HepG2 (cell line): ENCODE results near the gene ENTPD7. TPM values are rescaled to one million over a fixed set of nuclear protein-coding genes. Genes with fewer than 3 reads are reported as not detected.
A peak's percentile ranks its signal among the peaks of the same experiment; 100 is the strongest.

Experiments used
- DZIP1 ChIP-seq: sonication (generic); formaldehyde crosslinking; IDR thresholded peaks from 2 replicates; pipeline ENCODE4 v1.5.0; 2020; ENCODE audit warnings: mild to moderate bottlenecking, missing genetic modification reagents
- ETV5 ChIP-seq: IDR thresholded peaks from 2 replicates; pipeline ENCODE4 v1.6.1; 2018; ENCODE audit warnings: missing biosample characterization, missing genetic modification reagents, inconsistent platforms, borderline replicate concordance
- IKZF1 ChIP-seq: fragments of 450-650 bp; IDR thresholded peaks from 2 replicates; pipeline ENCODE4 v1.7.1; 2016
- KDM4B ChIP-seq: sonication (generic); formaldehyde crosslinking; IDR thresholded peaks from 2 replicates; pipeline ENCODE4 v1.4.0; 2020; ENCODE audit warnings: missing genetic modification reagents
- NBN ChIP-seq: fragments of 450-650 bp; conservative IDR thresholded peaks from 2 replicates; pipeline ENCODE4 v1.6.1; 2017
- PLSCR1 ChIP-seq: sonication (generic); formaldehyde crosslinking; IDR thresholded peaks from 2 replicates; pipeline ENCODE4 v1.5.0; 2020; ENCODE audit warnings: missing genetic modification reagents, mild to moderate bottlenecking, borderline replicate concordance
- ZBTB26 ChIP-seq: IDR thresholded peaks from 2 replicates; pipeline ENCODE4 v1.6.1; 2016; ENCODE audit warnings: missing compliant biosample characterization, missing genetic modification reagents, borderline replicate concordance
- ZNF143 ChIP-seq: sonication (generic); formaldehyde crosslinking; IDR thresholded peaks from 2 replicates; pipeline ENCODE4 v1.4.0; 2020; ENCODE audit warnings: missing genetic modification reagents
- ZNF253 ChIP-seq: sonication (generic); formaldehyde crosslinking; IDR thresholded peaks from 2 replicates; pipeline ENCODE4 v1.8.0; 2022; ENCODE audit warnings: mild to moderate bottlenecking, missing genetic modification reagents, borderline replicate concordance
- ZNF7 ChIP-seq: IDR thresholded peaks from 2 replicates; pipeline ENCODE4 v1.6.1; 2016; ENCODE audit warnings: missing biosample characterization, missing genetic modification reagents
- polyA plus RNA-seq, 8 experiments: library from polyadenylated mRNA; depleted of rRNA in 3 of 8; stranded (reverse) in 7 of 8; unstranded in 1 of 8; fragments of >200 nt; fragmentation: Illumina TruSeq in 4 of 8; extraction: Trizol in 4 of 8; gene quantifications; 2 replicates each; pipeline versions ENCODE4 v1.2.1 to v1.2.3, GENCODE V29; 2011 to 2016; ENCODE audit warnings: low read depth in 4 of 8, missing spikeins in 1 of 8, mixed read lengths in 1 of 8; ENCODE audit not compliant: insufficient read depth in 1 of 8
- total RNA-seq, 5 experiments: library from RNA; depleted of rRNA; stranded (reverse); fragments of >200 nt; fragmentation: Illumina TruSeq; extraction: Trizol; gene quantifications; 2 replicates each; pipeline ENCODE4 v1.2.3, GENCODE V29; 2016; ENCODE audit warnings: low read depth in 1 of 5
- TF ChIP-seq, protein P1 (sequence below): sonication (generic); formaldehyde crosslinking; IDR thresholded peaks from 2 replicates; pipeline ENCODE4 v1.5.1; 2020; ENCODE audit warnings: mild to moderate bottlenecking, missing genetic modification reagents, borderline replicate concordance

Gene ENTPD7
- total and polyA plus RNA-seq, 2 of the 13 experiments (the other 11 are each of a cell fraction or from before 2014, with no cell fraction given), result 7.6 to 36.5 TPM

GRCh38 chr10:99732033-99732842 lies 72.9 kb downstream of the ENTPD7 start, which contains the start of the genes COX15 and CUTC (continued):
- TF ChIP-seq ZNF253 (CRISPR knock-in tag), result no peak
- no peak for TF ChIP-seq NBN
- peak; percentile 89 for TF ChIP-seq ZNF143 (CRISPR knock-in tag)
- no peak for TF ChIP-seq IKZF1
- TF ChIP-seq KDM4B (CRISPR knock-in tag), result no peak; the same call in 1 of the 2 replicates
- no peak; the same call in 1 of the 2 replicates for TF ChIP-seq DZIP1 (CRISPR knock-in tag)
- TF ChIP-seq, protein P1, sequence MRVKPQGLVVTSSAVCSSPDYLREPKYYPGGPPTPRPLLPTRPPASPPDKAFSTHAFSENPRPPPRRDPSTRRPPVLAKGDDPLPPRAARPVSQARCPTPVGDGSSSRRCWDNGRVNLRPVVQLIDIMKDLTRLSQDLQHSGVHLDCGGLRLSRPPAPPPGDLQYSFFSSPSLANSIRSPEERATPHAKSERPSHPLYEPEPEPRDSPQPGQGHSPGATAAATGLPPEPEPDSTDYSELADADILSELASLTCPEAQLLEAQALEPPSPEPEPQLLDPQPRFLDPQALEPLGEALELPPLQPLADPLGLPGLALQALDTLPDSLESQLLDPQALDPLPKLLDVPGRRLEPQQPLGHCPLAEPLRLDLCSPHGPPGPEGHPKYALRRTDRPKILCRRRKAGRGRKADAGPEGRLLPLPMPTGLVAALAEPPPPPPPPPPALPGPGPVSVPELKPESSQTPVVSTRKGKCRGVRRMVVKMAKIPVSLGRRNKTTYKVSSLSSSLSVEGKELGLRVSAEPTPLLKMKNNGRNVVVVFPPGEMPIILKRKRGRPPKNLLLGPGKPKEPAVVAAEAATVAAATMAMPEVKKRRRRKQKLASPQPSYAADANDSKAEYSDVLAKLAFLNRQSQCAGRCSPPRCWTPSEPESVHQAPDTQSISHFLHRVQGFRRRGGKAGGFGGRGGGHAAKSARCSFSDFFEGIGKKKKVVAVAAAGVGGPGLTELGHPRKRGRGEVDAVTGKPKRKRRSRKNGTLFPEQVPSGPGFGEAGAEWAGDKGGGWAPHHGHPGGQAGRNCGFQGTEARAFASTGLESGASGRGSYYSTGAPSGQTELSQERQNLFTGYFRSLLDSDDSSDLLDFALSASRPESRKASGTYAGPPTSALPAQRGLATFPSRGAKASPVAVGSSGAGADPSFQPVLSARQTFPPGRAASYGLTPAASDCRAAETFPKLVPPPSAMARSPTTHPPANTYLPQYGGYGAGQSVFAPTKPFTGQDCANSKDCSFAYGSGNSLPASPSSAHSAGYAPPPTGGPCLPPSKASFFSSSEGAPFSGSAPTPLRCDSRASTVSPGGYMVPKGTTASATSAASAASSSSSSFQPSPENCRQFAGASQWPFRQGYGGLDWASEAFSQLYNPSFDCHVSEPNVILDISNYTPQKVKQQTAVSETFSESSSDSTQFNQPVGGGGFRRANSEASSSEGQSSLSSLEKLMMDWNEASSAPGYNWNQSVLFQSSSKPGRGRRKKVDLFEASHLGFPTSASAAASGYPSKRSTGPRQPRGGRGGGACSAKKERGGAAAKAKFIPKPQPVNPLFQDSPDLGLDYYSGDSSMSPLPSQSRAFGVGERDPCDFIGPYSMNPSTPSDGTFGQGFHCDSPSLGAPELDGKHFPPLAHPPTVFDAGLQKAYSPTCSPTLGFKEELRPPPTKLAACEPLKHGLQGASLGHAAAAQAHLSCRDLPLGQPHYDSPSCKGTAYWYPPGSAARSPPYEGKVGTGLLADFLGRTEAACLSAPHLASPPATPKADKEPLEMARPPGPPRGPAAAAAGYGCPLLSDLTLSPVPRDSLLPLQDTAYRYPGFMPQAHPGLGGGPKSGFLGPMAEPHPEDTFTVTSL, result no peak; the same call in 1 of the 2 replicates
- no peak for TF ChIP-seq PLSCR1 (CRISPR knock-in tag)
- 0 out of 2 replicates have a peak, but pooled peaks have one; percentile 3 for TF ChIP-seq ZBTB26 (CRISPR knock-in tag)
- peak; percentile 54 for TF ChIP-seq ETV5 (CRISPR knock-in tag)
- 0 out of 2 replicates have a peak, but pooled peaks have one; percentile 6 for TF ChIP-seq ZNF7 (CRISPR knock-in tag)
